Measurements from ENCODE around the gene TTLL5. TPM values are rescaled to one million over a fixed set of nuclear protein-coding genes. Genes with fewer than 3 reads are reported as not detected.

Gene TTLL5
- total RNA-seq, 1 donor from 2014 or later = 51.9 TPM

DNA sequence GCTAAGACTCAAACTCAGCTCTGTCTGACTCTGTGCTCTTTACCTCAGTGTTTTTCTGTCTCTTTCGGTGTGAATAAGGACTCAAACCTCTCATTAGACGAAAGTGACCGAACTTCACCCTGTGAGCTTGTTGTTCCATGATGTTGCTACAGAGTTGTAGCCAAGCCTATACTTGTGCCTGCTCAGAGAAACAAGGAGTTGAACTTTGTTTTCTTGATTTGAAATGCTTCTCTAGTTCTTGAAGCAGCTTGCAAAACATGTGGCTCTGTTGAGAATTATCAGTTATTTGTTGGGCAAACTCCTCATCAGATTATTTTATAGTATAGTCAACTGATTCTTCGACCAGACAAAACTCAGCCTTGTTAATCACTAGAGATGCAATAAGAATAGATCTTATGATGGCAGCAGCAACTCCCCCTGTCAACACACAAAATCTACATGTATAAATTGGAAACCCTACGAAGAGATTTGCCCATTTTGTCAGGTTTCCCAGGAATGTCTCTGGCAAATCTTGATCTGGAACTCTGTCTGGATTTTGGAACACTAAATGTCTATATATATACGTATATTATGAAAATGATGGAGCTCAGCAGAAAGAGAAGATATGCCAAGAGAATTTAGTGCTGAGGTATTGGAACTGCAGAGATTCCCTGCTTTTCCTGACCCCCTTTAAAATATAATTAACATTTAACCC lies 146.8 kb downstream of the TTLL5 start:
- no peak overlapping the region for H3K27ac Mint-ChIP-seq
- no peak overlapping the region for H3K4me3 Mint-ChIP-seq (ENCODE audit: low read depth)
- H3K9me3 Mint-ChIP-seq (ENCODE audit: low read depth) = no peaks in the 10 kb centered on the region
- peaks cover 3% of the 10 kb centered on the region for H3K36me3 Mint-ChIP-seq (ENCODE audit: insufficient read depth)
- peaks cover 22% of the 10 kb centered on the region for H3K4me1 Mint-ChIP-seq (ENCODE audit: low read depth)
- H3K27me3 Mint-ChIP-seq = no peaks in the 10 kb centered on the region
- TF ChIP-seq, protein P1, sequence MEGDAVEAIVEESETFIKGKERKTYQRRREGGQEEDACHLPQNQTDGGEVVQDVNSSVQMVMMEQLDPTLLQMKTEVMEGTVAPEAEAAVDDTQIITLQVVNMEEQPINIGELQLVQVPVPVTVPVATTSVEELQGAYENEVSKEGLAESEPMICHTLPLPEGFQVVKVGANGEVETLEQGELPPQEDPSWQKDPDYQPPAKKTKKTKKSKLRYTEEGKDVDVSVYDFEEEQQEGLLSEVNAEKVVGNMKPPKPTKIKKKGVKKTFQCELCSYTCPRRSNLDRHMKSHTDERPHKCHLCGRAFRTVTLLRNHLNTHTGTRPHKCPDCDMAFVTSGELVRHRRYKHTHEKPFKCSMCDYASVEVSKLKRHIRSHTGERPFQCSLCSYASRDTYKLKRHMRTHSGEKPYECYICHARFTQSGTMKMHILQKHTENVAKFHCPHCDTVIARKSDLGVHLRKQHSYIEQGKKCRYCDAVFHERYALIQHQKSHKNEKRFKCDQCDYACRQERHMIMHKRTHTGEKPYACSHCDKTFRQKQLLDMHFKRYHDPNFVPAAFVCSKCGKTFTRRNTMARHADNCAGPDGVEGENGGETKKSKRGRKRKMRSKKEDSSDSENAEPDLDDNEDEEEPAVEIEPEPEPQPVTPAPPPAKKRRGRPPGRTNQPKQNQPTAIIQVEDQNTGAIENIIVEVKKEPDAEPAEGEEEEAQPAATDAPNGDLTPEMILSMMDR (IDR thresholded peaks at IDR 0.05; ENCODE audit: unreplicated experiment) = no peak
- DNase-seq (ENCODE audit: low spot score, unreplicated experiment) = no peak

GRCh38 chr14:75811136-75811829 lies 150.2 kb downstream of the TTLL5 start:
- H3K27ac Mint-ChIP-seq = peak overlapping the region; percentile 91
- H3K4me3 Mint-ChIP-seq (ENCODE audit: low read depth) = no peak overlapping the region
- DNase-seq (ENCODE audit: low spot score, unreplicated experiment) = no peak
- H3K4me1 Mint-ChIP-seq (ENCODE audit: low read depth) = peaks cover 23% of the 10 kb centered on the region
- TF ChIP-seq, protein P1 (IDR thresholded peaks at IDR 0.05; ENCODE audit: unreplicated experiment) = no peak
- H3K36me3 Mint-ChIP-seq (ENCODE audit: insufficient read depth) = no peaks in the 10 kb centered on the region
- H3K27me3 Mint-ChIP-seq = no peaks in the 10 kb centered on the region
- H3K9me3 Mint-ChIP-seq (ENCODE audit: low read depth) = no peaks in the 10 kb centered on the region

DNA sequence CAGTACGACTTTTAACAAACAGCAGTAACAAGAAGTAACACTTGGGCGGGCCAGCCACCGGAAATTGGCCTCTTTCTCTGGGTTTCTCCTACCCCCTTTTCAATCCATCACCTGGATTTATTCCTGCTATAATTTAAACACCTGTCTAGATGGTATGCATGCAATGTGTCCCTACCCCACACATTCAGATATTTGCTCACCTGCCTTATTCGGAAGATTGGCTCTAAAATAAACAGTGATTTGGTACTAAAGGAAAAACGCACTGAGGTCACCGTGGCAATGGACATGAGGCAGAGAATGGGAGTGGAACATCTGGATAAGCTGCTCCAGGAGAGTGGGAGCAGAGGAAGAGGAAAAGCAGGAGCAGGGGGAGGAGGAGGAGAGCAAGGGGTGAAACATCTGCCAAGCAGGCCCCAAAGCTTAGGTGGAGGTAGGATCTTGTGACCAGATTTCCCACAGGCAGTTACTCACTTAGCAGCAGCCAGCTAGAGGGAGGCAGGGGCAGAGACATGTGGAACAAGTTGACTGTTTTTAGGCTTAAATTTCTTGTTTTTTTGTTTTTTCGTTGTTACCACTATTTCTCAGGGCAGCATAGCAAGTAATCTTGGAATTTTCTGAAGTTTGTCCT lies 150.9 kb downstream of the TTLL5 start:
- Mint-ChIP-seq H3K36me3 (ENCODE audit: insufficient read depth) (no peaks in the 10 kb centered on the region), H3K9me3 (ENCODE audit: low read depth) (no peaks in the 10 kb centered on the region), H3K27ac (peak overlapping the region; percentile 91), H3K4me1 (ENCODE audit: low read depth) (peaks cover 23% of the 10 kb centered on the region), H3K4me3 (ENCODE audit: low read depth) (no peak overlapping the region), H3K27me3 (no peaks in the 10 kb centered on the region)
- no peak for DNase-seq (ENCODE audit: low spot score, unreplicated experiment)
- TF ChIP-seq, protein P1 (IDR thresholded peaks at IDR 0.05; ENCODE audit: unreplicated experiment) = no peak

GRCh38 chr14:75812622-75813021 lies 151.6 kb downstream of the TTLL5 start:
- no peak for DNase-seq (ENCODE audit: low spot score, unreplicated experiment)
- H3K4me3 Mint-ChIP-seq (ENCODE audit: low read depth) = no peak overlapping the region
- H3K27me3 Mint-ChIP-seq = no peaks in the 10 kb centered on the region
- H3K36me3 Mint-ChIP-seq (ENCODE audit: insufficient read depth) = peaks cover 2% of the 10 kb centered on the region
- peaks cover 23% of the 10 kb centered on the region for H3K4me1 Mint-ChIP-seq (ENCODE audit: low read depth)
- H3K9me3 Mint-ChIP-seq (ENCODE audit: low read depth) = no peaks in the 10 kb centered on the region
- H3K27ac Mint-ChIP-seq = peak overlapping the region; percentile 56
- TF ChIP-seq, protein P1 (IDR thresholded peaks at IDR 0.05; ENCODE audit: unreplicated experiment) = no peak

DNA sequence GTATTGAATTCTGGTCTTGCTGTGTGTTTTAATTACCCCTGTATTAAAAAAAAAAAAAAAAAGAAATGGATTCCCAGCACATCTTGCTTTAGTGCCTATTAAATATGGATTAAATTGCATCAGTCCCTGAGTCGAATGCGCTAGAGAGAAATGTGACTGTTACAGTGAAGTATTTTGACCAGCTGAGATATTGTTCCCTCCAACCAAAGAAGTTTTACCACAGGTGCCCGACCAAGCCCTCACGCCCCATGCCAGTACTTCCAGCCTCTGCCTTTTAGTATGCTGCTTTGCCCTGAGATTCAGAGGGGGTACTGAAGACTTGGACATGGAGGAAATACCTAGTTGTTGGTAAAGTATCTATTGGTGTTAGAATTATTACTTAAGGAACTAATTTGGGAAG lies 159.7 kb downstream of the TTLL5 start:
- Mint-ChIP-seq H3K4me3 (ENCODE audit: low read depth) (no peak overlapping the region), H3K27ac (no peak overlapping the region), H3K4me1 (ENCODE audit: low read depth) (peaks cover 12% of the 10 kb centered on the region), H3K9me3 (ENCODE audit: low read depth) (no peaks in the 10 kb centered on the region), H3K27me3 (no peaks in the 10 kb centered on the region), H3K36me3 (ENCODE audit: insufficient read depth) (peaks cover 14% of the 10 kb centered on the region)
- TF ChIP-seq, protein P1 (IDR thresholded peaks at IDR 0.05; ENCODE audit: unreplicated experiment) = no peak
- no peak for DNase-seq (ENCODE audit: low spot score, unreplicated experiment)
